HG02970 (cell line): ENCODE measurements around the gene TBC1D22A.

Experiments
- ATAC-seq: cut with Tn5 transposase; IDR thresholded peaks from one replicate; pipeline ENCODE4 v1.9.1; 2021; ENCODE audit warnings: mild to moderate bottlenecking, moderate library complexity, moderate number of reproducible peaks; ENCODE audit not compliant: unreplicated experiment, low FRiP score

Gene TBC1D22A

DNA sequence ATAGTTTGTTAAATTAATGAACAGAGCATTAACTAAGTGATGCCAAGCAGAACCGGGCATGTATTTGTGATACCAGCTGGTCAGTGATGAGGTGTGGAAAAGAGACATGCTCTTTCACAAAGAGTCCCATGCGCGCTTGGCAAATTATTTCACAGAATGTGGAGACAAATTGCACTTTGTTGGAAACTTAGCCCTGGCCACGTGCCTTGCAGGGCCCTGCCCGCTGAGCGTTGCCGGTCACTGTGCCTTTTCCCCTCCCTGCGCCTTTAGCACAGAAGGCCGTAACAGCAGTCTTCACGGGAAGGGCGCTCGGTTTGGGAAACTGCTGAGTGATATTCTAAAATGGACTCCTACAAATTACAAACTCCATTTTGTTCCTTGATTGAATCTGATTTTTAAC lies 235.9 kb downstream of the TBC1D22A start:
- ATAC-seq: no peak

DNA sequence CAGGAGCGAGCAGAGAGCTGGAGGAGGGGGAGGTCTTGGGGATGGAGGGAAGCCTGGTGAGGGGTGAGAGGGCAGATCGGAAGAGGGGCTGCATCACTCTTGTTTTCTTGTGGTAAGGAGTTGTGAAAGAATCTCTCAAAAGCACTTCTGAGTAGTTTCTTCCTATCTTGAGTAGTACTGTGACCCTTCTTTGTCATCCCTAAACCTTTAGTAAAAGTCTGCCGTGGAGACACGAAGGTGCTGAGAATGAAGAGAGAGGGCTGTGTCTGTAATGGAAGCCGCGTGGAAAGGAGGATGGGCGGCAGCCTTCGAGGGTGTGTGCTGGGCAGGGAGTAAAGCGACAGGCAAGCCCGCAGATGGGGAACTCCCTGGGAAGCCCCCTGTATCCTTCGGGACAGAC lies 237.8 kb downstream of the TBC1D22A start:
- no peak for ATAC-seq

DNA sequence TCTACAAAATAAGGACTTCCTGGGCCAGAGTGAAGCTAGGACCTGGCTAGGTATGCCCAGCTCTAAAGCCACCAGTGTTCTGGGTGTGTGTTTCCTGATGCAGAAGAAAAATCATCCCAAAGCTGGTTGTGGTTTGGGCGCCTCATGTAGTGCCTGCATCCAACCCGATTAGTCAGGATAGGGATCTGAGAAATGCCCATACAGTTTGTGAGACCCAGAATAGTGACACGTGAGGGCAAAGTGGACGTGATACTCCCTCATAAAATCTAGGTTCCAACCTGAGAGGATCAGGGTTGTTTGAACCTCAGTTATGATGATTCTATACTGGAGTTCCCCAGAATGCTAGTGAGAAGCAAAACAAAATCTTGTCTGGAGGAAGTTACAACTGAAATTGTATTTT lies 238.4 kb downstream of the TBC1D22A start:
- ATAC-seq: no peak

DNA sequence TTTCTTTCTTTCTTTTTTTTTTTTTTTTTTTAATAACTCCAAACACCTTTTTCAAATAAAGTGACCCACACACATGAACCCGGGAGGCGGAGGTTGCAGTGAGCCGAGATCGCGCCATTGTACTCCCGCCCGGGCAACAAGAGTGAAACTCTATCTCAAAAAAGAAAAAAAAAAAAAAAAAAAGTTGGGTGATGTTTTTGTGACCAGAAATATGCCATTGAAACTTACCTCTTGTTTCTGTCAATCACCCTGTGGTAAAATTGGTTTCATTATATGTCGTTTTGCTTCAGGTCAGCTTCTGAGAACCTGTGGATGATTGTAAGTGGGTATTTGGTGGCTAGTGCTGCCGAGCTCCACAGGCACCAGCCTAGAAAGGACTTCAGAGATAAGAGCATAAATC lies 238.8 kb downstream of the TBC1D22A start:
- no peak for ATAC-seq

DNA sequence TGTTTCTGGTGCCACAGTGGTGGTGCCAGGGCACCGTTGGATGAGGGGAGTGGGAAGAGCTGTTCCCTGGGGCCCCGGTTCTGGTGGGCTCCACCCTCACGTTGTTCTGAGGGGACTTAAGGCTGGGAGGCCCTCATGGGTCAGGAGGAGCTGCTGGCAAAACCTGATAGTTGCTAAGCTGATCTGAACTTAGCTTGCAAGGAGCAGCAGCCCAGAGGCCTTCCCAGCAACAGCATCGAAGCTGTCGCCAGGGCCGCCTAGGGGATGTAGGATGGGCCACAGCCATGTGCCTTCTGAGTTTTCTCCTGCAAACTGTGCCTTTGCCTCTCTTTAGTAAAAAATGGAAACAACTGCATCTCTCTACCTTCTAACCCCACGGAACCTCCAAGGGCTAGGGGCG lies 240.2 kb downstream of the TBC1D22A start:
- no peak for ATAC-seq

DNA sequence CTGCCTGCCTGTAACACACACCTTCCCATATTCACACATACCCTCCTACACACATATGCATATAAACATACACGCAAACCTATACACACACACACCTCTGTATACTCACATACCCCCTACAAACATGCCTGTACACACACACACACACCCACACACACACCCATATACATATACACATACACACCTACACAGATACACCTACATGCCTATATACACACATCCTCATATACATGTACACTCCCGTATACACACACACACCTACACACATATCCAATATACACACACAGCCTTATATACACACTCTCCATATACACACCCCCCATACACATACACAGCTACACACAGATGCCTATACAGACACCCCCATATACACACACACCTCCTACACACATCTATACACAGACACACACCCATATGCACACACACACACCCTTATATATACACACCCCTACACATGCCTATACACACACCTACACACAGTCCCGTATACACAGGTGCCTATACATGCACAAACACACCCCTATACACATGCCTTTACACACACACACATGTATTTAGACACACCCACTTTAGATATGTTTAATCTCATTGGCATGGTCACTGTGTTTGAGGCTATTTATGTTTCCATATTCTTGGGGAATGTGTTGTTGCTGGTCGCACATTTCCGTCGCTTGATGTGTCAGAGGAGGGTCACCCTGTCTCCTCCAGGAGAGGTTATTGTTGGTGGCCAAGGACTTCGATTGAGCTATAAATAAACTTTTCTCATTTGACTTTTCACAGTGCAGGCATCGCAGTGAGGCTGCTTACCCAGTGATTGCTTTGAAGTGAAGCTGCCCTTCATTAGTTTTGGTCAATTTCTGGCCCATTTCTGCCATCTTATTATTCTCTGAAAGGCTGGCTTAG lies 243.3 kb downstream of the TBC1D22A start:
- no peak for ATAC-seq

DNA sequence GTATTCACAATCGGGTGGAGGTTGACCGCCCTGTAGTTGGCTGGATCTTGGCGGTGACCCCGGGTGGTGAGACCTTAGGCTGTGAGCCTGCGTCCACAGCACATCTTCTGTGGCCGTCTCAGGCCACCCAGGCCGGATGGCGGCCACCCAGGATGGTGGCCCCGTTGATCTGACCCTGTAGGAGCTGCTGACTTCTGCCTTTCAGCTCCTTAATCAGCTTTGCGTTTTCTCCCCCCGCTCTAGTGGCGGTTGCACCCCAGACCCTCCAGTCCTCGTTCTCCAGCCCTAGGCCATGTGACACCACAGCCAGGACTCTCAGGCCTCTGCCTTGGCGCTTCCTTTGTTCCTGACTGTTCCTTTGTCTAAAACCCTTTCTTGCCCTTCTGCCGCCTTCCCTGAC lies 244.0 kb downstream of the TBC1D22A start:
- no peak for ATAC-seq

DNA sequence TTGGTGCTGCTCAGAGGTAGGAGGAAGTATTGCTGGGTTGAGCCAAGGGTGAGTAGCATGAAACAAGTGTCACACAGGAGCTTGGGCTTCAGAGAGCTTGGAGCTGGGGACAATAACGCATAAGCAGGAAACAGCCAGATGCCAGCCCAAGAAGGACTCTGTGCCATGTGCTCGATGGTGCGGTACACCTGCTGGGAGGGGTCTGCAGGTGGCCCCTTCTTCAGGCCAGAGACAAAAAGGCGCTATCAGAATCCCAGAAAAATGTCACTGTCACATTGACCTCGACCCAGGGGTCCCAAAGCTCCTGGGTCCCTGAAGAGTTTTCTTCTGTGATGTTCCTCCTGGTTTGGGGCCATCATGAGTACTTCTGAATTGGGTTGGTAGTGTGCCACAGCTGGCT lies 244.4 kb downstream of the TBC1D22A start:
- ATAC-seq: no peak

DNA sequence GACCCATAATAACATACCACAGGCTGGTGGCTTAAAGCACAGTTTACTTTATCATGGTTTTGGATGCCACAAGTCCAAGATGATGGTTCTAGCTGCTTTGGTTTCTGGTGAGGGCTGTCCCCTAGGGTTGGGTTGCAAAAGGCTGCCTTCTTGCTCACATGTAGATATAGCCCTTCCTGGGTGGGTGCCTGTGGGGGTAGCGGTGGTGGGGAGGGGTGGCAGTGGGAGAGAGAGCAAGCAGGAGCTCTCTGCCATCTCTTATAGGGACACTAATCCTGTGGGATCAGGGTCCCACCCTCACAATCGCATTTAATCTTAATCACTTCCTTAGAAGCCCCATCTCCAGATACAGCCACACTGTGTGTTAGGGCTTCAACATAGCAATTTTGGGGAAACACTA lies 245.0 kb downstream of the TBC1D22A start:
- no peak for ATAC-seq

DNA sequence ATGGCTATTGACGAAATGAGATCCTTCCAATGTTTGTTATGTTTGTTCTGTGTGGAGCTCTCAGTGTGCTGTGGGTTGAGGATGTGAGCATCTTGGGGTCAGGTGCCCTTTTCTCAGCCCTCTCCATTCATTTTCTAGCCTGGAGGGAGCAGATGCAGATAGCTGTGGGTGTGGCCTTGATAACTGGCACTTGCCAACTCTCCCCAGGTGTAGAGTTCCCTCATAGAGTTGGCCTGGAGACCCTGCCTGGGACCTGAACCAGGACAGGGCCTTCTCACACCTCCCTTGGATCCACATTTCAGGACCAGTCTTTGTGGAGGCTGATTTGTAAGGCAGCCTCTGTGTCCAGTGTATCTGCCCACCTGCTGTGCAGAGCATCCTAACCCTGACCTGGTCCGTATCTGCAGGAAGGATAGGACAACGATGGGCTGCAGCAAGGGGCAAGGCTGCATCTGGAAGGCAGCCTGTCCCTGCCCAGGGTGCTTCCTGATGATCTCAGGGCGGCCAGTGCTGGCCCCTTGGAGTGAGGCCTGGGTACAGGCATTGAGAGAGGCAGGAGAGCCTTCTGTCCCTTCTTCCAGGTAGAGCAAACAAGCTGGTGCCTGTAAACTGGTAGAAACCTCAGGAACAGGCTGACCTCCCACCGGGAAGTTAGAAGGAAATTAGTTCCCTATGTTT lies 245.9 kb downstream of the TBC1D22A start:
- no peak for ATAC-seq

DNA sequence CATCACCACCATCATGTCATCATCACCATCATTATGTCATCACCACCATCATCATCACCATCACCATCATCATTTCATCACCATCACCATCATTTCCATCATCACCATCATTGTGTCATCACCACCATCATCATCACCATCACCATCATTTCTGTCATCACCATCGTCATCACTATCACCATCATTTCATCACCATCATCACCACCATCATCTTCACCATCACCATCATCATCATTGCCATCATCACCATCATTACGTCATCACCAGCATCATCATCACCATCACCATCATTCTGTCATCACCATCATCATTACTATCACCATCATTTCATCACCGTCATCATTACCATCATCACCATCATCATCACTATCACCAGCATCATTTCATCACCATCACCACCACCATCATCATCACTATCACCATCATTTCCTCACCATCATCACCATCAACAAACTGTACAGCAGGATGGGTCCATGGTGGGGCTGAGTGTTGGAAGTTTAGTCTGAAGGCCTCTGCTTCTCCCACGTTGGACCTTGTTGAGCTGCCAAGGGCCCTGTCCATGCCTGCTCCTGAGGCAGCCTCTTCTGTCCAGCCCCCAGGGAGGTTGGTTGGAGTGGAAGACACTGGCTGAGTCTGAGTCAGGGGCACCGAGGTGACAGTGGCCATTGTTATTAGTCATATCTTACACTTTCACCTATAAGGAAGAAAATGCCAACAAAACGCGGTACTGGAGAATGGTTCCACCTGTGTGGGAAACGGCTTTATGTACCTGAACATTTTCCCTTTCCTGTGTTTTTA lies 247.1 kb downstream of the TBC1D22A start:
- no peak for ATAC-seq

DNA sequence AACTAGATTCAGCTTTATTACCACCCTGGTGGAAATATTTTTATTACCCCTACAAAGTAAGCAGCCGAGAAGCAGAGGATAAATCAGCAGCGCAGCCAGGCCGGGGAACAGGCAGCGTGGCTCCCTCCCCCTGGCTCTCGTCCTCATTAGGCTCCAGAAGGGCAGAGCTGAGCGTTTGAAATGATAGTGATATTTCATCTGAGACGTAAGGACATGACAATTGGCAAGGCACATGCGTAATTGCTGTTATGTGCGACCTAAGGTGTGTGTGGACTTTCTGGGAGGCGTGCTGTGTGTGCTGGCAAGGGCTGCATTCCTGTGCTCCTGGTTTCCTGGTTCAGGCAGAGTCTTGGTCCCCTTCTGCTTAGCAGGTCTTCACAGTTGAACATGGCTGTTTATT lies 247.8 kb downstream of the TBC1D22A start:
- ATAC-seq: no peak

DNA sequence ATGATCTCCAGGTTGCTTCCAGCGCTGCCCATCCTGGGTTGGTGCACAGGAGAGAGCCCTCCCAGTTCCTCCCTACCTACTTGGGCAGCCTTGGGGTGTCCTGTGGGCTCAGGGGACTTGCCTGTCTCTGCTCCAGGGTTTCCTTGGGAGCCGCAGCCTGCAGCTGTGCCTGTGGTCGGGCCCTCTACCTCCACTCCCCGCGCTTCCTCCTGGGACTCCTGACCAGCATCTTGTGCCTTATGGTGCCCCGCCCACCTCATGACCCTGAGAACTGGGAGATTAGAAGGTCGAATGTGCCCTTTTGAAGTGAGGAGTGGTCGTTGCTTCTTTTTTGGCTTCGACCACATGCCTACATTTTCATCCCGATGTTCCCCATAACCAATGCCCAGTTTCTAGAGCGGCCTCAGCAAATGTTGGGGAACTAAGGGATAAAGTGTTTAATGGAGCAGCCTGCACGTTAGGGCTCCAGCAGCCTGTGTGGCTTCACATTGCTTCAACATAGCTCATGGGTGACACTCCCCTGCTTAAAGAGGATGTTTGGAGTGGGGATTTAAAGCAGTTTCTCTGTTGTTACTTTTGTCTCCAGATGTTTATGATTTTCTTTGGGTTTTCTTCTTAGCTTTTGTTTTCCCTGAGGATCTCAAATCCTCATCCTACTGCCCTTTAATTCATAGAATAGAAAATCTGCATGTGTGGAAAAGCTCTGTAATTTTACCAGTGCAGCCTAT lies 248.8 kb downstream of the TBC1D22A start:
- ATAC-seq: no peak

DNA sequence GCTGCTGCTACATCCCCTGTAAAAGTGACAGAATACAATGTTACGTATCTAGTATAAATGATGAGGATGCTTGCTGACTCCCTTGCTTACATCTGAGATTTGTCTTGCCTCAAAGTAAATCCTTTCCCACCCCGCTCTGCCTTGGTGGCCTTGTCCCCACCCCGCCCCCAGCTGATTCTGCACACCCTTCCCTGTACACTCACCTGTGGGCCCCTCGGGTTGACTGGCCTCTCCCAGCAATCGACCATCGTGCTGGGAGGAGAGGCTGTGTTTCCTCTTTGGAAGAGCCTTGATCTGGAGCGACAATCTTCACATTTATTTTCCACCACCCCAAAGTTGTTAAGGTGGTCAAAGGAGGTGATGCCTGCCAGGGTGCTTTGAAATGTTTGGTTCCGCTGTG lies 249.4 kb downstream of the TBC1D22A start:
- ATAC-seq: no peak

DNA sequence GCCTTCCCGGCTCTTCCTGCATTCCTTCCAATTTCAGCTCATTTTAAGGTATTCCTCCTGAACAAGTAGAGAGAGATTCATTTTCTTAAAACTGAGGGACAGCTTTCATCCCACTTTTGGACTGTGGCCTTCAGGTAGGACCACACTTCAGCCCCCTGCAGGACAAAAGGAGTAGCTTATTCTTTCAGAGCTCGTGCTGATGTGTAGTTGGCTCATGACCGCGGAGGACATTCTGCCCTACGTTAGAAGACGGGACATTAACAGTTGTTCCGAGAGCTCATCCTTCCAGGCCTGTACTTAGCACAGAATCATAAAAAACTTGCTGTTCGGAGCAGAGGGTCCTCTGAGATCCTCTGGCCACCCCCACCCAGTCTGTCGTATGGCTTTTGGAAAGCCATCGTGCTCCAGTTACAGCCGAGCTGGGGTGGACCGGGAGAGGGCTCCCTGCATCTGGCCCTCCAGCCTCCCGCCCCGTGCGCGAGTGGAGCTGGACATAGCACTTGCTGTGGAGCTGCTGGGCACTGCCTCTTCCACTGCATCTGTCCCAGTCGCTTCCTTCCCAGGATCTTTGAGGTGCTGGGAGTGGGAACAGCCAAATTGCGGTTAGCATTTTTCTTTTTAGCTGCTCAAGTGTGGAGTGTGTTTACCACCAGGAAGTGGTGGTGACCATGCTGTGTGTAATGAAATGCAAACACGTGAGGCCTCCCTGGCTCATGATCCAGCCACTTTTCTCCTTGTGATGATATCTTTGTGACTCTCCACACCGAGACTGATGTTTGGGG lies 250.3 kb downstream of the TBC1D22A start:
- ATAC-seq: no peak

DNA sequence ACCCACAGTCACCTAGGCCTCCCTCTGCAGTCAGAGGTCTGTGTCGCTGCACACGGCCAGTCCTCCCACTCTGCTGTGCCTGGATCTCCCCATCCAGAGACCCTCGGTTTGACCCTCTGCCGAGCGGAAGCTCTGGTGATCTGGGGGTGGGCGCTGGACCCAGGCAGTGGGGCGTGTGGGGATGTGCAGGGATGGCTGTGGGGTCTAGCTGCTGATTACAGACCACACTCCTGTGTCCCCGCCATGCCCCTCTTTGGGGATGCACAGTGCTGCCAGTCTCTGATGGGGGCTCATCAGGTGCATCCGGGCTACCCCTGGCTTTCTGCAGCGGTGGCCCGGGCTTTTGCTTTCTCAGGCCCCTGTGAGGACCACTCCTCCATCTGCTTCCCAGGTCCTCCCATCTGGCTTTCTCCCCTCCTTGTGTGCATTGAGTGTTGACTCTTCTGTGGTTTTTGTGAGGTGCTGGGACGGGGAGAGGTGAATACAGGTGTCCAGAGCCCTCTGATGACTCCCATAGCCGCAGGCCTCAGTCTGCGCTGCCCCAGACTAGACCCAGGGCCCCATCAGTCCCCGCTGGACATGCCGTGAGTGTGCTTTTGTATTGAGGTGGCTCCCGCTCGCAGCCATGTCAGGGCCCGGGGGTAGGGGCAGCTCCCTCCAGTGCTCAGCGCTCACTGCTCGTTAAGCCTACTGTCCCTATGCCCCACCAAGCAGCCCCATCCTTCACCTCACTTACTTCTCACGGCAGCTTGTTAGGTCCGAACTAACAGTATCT lies 251.6 kb downstream of the TBC1D22A start:
- ATAC-seq: no peak

DNA sequence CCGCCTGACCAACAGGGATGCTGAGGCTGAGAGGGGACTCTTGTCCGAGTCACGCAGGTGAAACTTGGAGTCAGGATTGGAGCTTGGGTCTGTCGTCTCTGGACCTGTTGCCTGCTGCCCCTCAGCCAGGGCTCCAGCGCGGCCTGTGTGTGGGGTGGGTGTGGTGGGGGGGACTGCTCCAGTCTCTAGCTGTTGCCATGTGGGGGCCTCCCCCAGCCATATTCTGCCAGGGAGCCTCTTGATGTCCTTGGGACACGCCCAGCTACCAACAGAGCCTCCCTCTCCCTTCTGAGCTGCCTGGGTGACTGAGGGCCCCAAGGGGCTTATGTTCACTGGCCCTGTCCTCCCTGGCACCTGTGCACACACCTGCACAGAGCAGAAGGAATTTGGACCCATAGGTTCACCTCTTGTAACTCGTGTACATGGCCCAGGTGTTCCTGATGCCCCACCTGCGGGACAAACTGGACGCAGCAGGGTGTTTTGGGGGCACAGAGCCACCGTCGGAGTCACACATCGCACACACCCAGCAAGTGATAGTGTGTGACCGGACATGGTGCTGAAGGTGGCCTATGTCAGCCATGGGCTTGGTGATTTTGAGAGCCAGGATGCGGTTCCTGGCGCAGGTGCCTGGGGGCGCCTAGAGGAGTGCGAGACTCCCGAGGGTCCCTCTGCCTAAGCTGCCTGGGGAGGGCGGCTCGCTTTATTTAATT lies 252.3 kb downstream of the TBC1D22A start:
- no peak for ATAC-seq

DNA sequence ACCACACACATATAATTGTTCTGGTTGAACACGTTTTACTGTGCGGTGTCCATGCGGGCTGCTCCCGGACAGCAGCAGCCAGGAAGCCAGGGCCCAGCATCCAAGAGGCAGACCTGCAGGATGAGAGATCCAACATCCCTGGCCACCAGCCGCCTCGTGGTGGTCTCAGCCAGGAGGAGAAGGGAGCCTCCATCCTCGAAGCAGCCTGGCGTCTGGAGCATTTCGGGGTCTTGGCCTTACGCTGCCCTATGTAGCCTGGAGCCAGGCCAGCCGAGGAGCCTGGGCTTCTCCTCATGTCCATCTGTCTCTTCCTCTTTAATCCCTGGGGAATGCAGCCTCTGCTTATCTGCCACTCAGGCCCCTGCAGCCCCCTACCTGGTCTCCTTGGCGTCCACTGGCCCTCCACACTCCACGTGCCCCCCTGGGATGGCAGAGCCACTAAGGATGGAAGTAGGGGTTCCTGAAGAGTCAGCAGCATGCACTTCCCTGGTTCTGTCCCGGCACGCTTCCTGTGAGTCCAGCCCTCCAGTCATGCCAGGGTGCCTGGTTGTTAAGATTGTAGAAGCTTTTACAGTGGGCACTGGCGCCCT lies 253.2 kb downstream of the TBC1D22A start:
- no peak for ATAC-seq
